Gastrocnemius medialis (tissue), 4 donors: ENCODE measurements around the gene CXCR4.

ENCODE experiments used
- CTCF ChIP-seq, 5 experiments: fragments of 450-650 bp in 3 of 5; fragments of 200-600 bp in 2 of 5; sonication (generic) in 2 of 5; IDR thresholded peaks in 4 of 5; conservative IDR thresholded peaks in 1 of 5; 1 replicate in 4 of 5; 2 replicates in 1 of 5; pipeline ENCODE4 v1.5.1; 2016 to 2019; ENCODE audit warnings: antibody characterized with exemption in 5 of 5, mild to moderate bottlenecking in 3 of 5, moderate library complexity in 3 of 5
- POLR2A ChIP-seq, 2 donors: fragments of 450-650 bp; IDR thresholded peaks; one replicate each; pipeline ENCODE4 v1.6.1; 2017; ENCODE audit warnings: antibody characterized with exemption in 2 of 2, mild to moderate bottlenecking in 2 of 2, moderate library complexity in 2 of 2

- TF ChIP-seq CTCF (IDR thresholded peaks at IDR 0.05 in 4 of 5, conservative IDR thresholded peaks at IDR 0.05 in 1 of 5) = no peak
- no peak for TF ChIP-seq POLR2A (IDR thresholded peaks at IDR 0.05)
These were observed 4.7 kb upstream of the CXCR4 start for GRCh38 chr2:136122661-136123060.
